A549 (cell line): ENCODE data around the gene UBASH3B.

Experiments
- EP300 ChIP-seq, 2 experiments: fragments of >200 bp; sonication (Bioruptor Twin); formaldehyde crosslinking; IDR thresholded peaks; 2 replicates in 1 of 2; 3 replicates in 1 of 2; pipeline ENCODE4 v1.6.1; 2016 to 2017
- TF ChIP-seq, protein P1 (sequence below): fragments of >200 bp; sonication (Bioruptor Twin); formaldehyde crosslinking; IDR thresholded peaks from 3 replicates; pipeline ENCODE4 v1.5.1; 2016

DNA sequence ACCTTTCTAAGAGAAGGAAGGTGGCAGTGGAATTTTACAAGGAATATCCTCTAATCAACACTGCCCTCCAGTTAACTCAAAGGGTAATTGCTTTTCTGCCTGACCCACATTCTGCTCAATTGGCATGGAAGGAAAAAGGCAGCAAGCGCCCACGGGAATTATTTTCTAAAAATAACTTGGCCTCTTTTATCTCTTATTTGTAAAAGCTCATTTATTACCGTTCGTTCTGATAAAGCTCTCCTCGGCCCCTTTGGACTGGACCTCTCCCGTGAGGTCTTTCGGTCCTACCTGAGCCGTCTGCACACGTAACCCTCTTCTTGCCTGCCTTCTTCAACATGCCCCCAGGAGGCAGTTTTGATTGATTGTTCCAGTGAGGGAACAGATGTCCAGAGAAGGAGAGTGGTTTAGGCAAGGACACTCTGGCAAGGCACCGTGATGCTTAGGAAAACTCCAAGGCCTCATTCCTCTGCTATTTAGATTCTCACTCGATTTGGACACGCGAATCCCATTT lies 129.6 kb downstream of the UBASH3B start:
- no peak for TF ChIP-seq EP300 (IDR thresholded peaks at IDR 0.05)
- TF ChIP-seq, protein P1, sequence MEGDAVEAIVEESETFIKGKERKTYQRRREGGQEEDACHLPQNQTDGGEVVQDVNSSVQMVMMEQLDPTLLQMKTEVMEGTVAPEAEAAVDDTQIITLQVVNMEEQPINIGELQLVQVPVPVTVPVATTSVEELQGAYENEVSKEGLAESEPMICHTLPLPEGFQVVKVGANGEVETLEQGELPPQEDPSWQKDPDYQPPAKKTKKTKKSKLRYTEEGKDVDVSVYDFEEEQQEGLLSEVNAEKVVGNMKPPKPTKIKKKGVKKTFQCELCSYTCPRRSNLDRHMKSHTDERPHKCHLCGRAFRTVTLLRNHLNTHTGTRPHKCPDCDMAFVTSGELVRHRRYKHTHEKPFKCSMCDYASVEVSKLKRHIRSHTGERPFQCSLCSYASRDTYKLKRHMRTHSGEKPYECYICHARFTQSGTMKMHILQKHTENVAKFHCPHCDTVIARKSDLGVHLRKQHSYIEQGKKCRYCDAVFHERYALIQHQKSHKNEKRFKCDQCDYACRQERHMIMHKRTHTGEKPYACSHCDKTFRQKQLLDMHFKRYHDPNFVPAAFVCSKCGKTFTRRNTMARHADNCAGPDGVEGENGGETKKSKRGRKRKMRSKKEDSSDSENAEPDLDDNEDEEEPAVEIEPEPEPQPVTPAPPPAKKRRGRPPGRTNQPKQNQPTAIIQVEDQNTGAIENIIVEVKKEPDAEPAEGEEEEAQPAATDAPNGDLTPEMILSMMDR: no peak
